ENCODE results near the gene MORN3. TPM values are rescaled to one million over a fixed set of nuclear protein-coding genes. Genes with fewer than 3 reads are reported as not detected.
"Not testable (repeated sequence)": the region's sequence is repeated elsewhere in the genome, so short reads cannot be mapped to it uniquely, and the experiment has no call there.

MORN3 gene
- polyA plus RNA-seq, 1 donor from 2014 or later = 3.4 TPM

DNA sequence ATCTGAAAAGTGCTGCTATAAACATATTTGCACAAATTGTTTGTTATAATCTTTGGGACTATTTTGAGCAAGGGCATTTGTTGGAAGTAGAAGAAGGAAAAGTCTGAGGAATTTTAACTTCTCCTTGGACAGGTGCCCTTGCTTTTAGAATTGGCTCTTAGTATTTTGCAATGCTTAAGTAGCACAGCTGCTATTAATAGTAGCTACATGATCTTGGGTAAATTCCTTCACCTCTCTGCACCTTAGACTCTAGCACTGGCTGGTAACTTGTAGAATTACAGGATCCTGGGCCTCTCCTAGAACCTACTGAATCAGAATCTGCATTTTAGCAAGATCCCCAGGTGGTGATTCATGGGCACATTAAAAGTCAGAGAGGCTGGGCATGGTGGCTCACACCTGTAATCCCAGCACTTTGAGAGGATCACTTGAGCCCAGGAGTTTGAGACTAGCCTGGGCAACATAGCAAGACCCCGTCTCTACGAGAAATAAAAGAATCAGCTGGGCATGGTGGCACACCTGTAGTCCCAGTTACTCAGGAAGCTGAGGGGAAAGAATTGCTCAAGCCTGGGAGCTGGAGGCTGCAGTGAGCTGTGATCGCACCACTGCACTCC is 32.3 kb upstream of the MORN3 start:
- Histone ChIP-seq H4K20me1 (ENCODE audit: insufficient read depth) (no peaks in the 10 kb centered on the region), H3K27ac (ENCODE audit: low read length) (no peak overlapping the region), H3F3A (ENCODE audit: insufficient read depth, low read length, poor library complexity, severe bottlenecking) (no peaks in the 10 kb centered on the region), H2AFZ (ENCODE audit: low read depth, low read length) (no peak overlapping the region), H3K9me3 (ENCODE audit: low read length) (no peaks in the 10 kb centered on the region), H3K9ac (ENCODE audit: low read length) (no peak overlapping the region), H3K4me2 (ENCODE audit: low read length) (no peak overlapping the region), H3K79me2 (replicated peaks; ENCODE audit: insufficient read depth, low read length) (no peaks in the 10 kb centered on the region), H3K27me3 (ENCODE audit: insufficient read depth, low read depth, low read length) (no peaks in the 10 kb centered on the region), H3K9me2 (ENCODE audit: insufficient read depth, low read length) (no peaks in the 10 kb centered on the region), H3K4me3 (ENCODE audit: low read length) (no peak overlapping the region), H3K36me3 (ENCODE audit: insufficient read depth, low read length) (no peaks in the 10 kb centered on the region)
- TF ChIP-seq EZH2 (IDR thresholded peaks at IDR 0.05; ENCODE audit: borderline replicate concordance, insufficient read depth, low read length, poor library complexity, severe bottlenecking) (no peak), TAF1 (IDR thresholded peaks at IDR 0.05; ENCODE audit: low read depth) (no peak), EP300 (conservative IDR thresholded peaks at IDR 0.05; ENCODE audit: poor library complexity, severe bottlenecking) (no peak), MXI1 (conservative IDR thresholded peaks at IDR 0.05; ENCODE audit: poor library complexity, severe bottlenecking) (no peak), RAD21 (conservative IDR thresholded peaks at IDR 0.05) (no peak), SMC3 (conservative IDR thresholded peaks at IDR 0.05; ENCODE audit: poor library complexity) (no peak), POLR2AphosphoS5 (IDR thresholded peaks at IDR 0.05) (no peak)
- TF ChIP-seq, protein P1, sequence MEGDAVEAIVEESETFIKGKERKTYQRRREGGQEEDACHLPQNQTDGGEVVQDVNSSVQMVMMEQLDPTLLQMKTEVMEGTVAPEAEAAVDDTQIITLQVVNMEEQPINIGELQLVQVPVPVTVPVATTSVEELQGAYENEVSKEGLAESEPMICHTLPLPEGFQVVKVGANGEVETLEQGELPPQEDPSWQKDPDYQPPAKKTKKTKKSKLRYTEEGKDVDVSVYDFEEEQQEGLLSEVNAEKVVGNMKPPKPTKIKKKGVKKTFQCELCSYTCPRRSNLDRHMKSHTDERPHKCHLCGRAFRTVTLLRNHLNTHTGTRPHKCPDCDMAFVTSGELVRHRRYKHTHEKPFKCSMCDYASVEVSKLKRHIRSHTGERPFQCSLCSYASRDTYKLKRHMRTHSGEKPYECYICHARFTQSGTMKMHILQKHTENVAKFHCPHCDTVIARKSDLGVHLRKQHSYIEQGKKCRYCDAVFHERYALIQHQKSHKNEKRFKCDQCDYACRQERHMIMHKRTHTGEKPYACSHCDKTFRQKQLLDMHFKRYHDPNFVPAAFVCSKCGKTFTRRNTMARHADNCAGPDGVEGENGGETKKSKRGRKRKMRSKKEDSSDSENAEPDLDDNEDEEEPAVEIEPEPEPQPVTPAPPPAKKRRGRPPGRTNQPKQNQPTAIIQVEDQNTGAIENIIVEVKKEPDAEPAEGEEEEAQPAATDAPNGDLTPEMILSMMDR (IDR thresholded peaks at IDR 0.05; ENCODE audit: poor library complexity, severe bottlenecking) = no peak
- TF ChIP-seq, protein P2, sequence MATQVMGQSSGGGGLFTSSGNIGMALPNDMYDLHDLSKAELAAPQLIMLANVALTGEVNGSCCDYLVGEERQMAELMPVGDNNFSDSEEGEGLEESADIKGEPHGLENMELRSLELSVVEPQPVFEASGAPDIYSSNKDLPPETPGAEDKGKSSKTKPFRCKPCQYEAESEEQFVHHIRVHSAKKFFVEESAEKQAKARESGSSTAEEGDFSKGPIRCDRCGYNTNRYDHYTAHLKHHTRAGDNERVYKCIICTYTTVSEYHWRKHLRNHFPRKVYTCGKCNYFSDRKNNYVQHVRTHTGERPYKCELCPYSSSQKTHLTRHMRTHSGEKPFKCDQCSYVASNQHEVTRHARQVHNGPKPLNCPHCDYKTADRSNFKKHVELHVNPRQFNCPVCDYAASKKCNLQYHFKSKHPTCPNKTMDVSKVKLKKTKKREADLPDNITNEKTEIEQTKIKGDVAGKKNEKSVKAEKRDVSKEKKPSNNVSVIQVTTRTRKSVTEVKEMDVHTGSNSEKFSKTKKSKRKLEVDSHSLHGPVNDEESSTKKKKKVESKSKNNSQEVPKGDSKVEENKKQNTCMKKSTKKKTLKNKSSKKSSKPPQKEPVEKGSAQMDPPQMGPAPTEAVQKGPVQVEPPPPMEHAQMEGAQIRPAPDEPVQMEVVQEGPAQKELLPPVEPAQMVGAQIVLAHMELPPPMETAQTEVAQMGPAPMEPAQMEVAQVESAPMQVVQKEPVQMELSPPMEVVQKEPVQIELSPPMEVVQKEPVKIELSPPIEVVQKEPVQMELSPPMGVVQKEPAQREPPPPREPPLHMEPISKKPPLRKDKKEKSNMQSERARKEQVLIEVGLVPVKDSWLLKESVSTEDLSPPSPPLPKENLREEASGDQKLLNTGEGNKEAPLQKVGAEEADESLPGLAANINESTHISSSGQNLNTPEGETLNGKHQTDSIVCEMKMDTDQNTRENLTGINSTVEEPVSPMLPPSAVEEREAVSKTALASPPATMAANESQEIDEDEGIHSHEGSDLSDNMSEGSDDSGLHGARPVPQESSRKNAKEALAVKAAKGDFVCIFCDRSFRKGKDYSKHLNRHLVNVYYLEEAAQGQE (IDR thresholded peaks at IDR 0.05; ENCODE audit: borderline replicate concordance) = no peak

DNA sequence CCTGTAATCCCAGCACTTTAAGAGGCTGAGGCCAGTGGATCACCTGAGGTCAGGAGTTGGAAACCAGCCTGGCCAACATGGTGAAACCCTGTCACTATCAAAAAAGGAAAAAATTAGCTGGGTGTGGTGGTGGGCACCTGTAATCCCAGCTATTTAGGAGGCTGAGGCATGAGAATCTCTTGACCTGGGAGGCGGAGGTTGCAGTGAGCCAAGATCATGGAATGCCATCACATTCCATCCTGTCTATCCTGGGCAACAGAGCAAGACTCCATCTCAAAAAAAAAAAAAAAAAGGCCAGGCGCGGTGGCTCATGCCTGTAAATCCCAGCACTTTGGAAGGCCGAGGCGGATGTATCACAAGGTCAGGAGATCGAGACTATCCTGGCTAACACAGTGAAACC is 28.4 kb upstream of the MORN3 start:
- not testable (repeated sequence) for H3K9ac ChIP-seq (ENCODE audit: low read length); H3K27me3 ChIP-seq (ENCODE audit: insufficient read depth, low read depth, low read length); H4K20me1 ChIP-seq (ENCODE audit: insufficient read depth); H2AFZ ChIP-seq (ENCODE audit: low read depth, low read length); H3K4me3 ChIP-seq (ENCODE audit: low read length); H3K79me2 ChIP-seq (replicated peaks; ENCODE audit: insufficient read depth, low read length); H3K36me3 ChIP-seq (ENCODE audit: insufficient read depth, low read length); H3F3A ChIP-seq (ENCODE audit: insufficient read depth, low read length, poor library complexity, severe bottlenecking); H3K27ac ChIP-seq (ENCODE audit: low read length); H3K9me2 ChIP-seq (ENCODE audit: insufficient read depth, low read length); H3K4me2 ChIP-seq (ENCODE audit: low read length); H3K9me3 ChIP-seq (ENCODE audit: low read length)
